PC-9 (cell line): Measurements from ENCODE around the gene OTUD6A.
"Not testable (repeated sequence)": the region's sequence is repeated elsewhere in the genome, so short reads cannot be mapped to it uniquely, and the experiment has no call there.

Experiments
- CTCF ChIP-seq: fragments of 200-600 bp; sonication (generic); conservative IDR thresholded peaks from 2 replicates; pipeline ENCODE4 v1.6.1; 2017; ENCODE audit warnings: mixed run types, antibody characterized with exemption, mild to moderate bottlenecking, moderate library complexity
- EZH2 ChIP-seq: fragments of 200-600 bp; sonication (generic); IDR thresholded peaks from 2 replicates; pipeline ENCODE4 v1.8.0; 2017; ENCODE audit warnings: antibody characterized with exemption, low read depth

- TF ChIP-seq CTCF, EZH2: not testable (repeated sequence)
Measured at GRCh38 chrX:70111436-70112026, 49.3 kb downstream of the OTUD6A start.
